Neural progenitor cell (in vitro differentiated cells): ENCODE measurements around the gene SAA4.

Experiments used
- EZH2 ChIP-seq: fragments of 200-600 bp; sonication (generic); IDR thresholded peaks from 2 replicates; pipeline ENCODE4 v1.6.1; 2017; ENCODE audit warnings: antibody characterized with exemption, mild to moderate bottlenecking, moderate library complexity
- TF ChIP-seq, protein P1 (sequence below): fragments of 200-600 bp; sonication (generic); IDR thresholded peaks from 2 replicates; pipeline ENCODE4 v1.5.1; 2017; ENCODE audit warnings: antibody characterized with exemption, mild to moderate bottlenecking

DNA sequence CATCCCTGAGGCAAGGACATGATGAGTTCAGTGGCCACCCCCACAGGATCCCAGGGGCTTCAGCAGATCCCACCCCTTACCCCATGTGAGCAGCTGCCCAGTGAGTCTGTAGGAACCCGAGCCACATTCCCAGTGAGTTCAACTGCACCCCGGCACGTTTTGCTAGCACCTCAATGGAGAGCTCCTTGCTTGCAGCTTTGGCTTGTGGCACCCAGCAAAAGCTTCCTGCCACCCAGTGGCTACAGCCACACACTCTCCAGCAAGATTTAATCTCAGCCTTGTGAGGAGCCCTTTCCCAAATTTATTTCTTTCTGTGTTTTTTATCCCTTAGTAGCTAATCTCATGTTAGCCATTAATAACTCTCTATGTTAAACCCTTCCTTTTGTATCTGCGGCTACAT is 33.5 kb upstream of the SAA4 start:
- TF ChIP-seq, protein P1, sequence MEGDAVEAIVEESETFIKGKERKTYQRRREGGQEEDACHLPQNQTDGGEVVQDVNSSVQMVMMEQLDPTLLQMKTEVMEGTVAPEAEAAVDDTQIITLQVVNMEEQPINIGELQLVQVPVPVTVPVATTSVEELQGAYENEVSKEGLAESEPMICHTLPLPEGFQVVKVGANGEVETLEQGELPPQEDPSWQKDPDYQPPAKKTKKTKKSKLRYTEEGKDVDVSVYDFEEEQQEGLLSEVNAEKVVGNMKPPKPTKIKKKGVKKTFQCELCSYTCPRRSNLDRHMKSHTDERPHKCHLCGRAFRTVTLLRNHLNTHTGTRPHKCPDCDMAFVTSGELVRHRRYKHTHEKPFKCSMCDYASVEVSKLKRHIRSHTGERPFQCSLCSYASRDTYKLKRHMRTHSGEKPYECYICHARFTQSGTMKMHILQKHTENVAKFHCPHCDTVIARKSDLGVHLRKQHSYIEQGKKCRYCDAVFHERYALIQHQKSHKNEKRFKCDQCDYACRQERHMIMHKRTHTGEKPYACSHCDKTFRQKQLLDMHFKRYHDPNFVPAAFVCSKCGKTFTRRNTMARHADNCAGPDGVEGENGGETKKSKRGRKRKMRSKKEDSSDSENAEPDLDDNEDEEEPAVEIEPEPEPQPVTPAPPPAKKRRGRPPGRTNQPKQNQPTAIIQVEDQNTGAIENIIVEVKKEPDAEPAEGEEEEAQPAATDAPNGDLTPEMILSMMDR = peak; percentile 6
- TF ChIP-seq EZH2 = no peak
